ENCODE results near the gene SLC1A2.

The SLC1A2 gene

DNA sequence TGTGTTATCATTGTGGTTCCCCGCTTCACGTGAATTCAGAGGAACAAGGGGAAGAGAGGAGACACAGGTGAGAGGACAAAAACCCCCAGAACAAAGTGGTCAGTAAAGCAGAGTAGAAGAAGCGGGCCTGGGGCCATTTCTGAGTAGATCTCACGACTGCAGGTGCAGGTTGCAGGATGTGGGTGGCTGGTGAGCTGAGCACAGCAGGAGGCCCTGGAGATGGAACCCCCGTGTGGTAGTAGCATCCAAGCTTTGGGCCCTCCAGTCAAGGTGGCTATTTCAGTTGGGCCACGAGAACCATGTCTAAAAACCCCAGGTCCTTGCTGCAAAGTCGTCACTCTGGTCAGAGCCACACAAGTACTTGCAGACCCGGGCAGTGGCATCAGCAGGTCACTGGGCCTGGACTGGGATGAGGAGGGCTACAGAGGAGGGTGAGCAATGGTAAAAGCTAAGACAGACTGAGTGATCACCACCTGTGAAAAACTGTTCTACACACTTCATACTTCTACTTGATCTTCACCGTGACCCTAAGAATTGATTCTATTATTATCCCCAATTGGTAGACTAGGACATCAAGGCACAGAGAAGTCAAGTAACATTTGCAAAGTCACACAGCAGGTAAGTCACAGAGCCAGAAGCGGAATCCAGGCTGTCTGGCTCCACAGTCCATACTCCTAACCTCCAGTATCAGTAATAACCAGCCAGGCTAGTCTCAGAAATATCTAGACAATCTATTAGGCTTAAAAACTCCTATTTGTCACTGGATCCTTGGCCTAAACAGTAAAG lies 43.8 kb downstream of the SLC1A2 start:
- no peak for DNase-seq

DNA sequence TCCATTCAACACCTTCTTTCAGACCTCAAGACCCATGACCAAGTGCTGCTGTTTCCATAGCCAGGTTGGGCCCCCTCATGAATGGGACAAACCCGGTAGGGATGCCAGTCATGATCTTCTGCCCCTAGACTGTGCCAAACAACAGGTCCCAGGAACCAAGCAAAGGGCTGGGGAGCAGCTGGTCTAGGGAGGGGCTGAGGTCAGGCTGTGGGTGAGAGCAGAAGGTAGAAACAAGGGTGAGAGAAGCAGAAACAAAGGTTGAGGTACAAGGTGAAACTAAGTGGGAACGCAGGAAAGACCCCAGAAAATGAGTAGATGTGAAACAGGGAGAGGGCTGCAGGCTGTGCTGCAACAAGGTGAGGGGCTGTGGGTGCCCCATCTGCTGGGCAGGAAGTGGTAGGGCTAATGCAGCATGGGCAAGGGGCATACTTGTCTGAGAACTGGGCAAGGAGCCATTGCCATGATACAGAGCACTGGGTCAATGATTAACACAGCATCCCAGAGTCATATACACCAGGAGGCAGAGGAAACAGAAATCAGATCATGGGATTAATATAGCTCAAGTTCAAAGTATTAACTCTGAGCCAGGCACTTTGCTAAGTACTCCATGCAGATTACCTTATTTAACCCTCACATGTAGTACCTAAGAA lies 45.9 kb downstream of the SLC1A2 start:
- DNase-seq: no peak

DNA sequence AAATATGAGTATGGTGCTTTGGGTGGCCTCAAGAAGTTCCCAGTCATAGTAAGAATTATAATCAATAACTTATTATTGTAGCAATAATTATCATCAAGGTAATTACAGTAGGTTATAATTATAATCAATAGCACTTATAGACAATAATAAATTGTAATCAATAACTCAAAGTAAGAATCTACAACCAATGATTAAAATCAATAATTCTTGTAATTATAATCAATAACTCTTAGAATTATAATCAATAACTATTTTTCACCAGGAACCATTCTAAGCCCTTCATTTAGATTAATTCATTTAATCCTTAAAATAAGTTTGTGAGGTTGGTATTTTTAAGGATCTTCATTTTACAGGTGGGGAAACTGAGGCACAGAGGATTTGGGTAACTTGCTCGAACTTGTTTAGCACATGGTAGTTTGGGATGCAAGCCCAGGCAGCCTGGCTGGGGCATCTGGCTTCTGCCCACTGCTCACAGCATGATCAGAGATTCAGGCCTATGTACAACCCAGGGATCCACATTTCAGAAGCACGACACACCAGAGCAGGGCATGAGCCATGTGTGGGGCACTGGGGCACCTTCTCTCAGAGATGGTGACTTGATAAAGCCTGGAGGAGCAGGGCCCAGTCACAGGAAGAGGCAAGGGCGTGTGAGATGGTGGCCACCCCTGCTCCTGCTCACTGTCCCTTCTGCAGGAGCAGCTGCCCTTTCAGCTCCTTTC lies 46.6 kb downstream of the SLC1A2 start:
- no peak for DNase-seq

DNA sequence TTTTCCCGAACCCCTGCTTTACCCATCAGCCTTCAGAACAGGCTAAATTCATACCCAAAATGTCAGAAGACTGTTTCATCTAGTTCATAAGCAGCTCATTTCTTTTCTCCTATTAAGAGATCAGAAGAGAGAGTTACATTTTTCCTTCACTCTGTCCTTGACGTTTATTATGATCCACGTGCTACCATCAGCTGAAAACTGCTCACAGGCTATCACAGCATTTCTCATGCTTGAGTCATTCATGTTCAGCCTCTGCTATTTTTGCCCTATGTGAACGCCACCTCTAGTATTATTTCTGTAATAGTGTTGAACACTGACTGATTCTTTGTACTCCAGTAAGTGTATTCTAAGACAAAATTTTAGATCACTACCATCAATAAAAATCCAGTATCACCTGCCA lies 51.9 kb downstream of the SLC1A2 start:
- no peak for DNase-seq

DNA sequence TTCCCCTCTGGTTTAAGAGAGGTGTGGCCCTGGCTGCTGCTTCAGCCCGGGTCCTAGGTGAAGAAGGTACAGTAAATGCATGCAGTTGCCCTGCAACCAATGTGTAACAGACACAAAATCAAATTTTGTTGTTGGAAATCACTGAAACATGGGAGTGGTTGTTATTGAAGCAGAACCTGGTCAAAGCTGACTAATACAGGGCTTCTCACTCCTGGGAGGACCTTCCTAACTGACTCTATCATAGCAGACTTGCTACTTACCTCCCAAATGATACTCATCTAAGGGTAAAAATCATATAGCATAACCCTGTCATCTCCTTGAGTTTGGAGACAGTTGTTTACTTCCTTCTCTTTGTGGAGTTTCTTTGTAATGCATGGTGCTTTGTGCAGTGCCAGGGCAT lies 52.6 kb downstream of the SLC1A2 start:
- DNase-seq: no peak

DNA sequence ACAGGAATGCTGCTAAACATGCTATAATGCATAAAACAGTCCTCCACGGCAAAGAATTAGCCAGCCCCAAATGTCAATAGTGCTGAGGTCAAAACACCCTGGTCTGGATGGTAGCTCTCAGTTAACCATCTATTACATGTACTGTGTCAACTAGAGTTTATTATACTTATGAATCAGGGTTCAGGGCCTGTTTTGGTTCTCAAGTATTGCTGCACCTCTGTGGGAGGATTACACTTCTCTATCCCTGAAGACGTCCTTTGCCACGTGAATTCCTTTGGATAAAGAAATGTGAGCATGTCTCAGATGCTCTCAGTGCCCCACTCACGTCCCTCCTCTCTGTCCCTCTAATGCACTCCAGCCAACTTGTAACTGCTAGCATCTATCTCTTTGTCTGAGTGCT lies 53.4 kb downstream of the SLC1A2 start:
- no peak for DNase-seq

DNA sequence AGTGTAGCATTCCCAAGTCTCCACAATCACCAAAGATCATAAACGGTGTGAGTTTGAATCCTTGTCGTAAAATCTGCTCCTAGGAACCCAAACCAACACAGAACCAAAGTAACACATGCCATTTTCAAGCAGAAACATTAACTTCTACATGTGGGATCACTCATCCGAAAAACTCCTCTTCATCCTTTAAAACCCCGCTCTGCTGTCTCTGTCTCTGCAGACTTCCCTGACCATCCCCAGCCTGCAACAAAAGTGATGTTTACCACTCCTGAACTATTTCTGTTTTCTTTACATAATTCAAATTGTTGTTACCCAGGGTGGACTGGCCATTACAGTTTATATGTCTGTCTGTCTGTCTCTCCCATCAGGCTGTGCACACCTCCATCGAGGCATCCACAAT lies 54.0 kb downstream of the SLC1A2 start:
- no peak for DNase-seq

DNA sequence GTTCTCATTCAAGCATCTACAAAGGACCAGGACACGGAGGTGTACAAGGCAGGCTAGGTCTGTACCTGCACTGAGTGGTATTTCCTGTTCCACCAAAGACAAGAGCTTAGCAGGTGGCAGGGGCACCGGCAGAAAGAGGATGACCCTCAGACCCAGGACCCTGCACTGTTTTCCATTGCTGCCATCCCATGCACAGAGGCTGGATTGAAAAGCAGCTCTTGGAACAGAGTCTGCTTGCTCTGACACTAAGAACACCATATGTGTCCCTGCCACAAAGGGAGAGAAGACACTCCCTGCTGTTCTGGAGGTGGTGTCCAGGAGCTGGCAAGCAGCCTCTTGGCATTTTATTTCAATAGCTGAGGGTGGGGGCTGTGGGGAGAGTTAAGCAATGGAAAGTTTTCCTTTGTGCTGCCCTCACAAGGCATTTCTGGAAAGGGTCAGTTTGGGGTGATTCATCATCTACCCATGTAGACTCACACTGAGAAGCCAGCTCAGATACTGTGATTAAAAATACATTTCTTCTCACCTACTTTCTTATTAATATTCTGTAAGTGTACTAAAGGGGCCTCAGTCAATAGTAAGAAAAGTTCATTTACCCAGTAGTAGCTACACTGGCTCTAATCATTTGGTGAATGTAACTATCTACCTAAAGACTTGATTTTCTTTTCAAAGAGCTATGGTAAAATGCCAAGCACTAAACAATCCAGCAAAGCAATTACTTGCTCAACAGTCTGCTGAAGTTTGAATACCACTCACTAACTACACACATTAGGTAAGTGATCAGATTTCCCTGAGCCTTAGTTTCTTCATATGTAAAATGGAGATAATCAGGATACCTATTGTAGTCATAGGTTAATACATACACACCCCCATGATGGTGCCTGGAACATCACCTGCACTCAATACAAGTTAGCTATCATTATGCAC lies 55.2 kb downstream of the SLC1A2 start:
- no peak for DNase-seq

DNA sequence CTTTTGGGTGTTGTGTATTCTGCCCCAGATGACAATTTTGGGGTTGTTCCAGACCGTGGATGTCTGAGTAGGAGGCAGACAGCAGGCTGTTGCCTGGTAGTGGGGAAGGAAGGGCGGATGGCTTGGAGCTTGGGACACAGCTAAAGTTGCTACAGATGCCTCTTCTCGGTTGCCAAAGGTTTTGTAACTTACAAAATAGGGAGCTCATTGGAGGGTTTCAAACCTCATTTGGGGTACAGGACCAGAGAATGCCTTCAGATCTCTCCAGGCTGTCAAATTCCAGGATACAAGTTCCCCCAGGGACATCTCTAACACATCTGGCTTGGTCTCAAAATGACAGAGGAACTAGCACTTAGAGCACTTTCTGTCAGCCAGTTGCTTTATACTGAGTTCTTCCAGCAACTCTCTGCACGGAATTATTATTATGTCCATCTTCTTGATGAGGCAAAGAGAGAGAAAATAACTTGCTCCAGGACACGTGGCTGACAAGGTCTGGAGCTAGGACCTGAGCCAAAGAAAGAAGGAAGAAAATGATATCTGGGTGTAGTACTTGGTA lies 56.0 kb downstream of the SLC1A2 start:
- no peak for DNase-seq

DNA sequence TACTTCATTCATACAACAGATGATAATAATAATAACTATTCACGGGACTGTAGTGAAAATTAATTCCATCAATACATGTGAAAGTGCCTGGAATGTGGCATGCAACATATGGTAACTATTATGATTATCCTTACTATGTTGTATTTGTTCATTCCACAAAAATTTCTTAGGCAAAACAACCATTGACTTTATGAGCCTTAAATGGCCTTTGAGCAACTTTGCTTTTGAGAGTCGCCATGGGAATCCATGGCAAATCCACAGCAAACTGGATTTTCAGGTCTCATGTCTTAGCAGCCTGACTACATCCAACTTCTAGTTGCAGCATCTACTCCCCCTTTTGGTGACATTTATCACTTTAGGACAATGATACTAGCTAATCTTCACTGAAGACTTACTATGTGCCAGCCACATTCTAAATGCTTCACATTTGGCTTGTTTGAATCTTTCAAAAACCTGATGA lies 56.8 kb downstream of the SLC1A2 start:
- DNase-seq: no peak

DNA sequence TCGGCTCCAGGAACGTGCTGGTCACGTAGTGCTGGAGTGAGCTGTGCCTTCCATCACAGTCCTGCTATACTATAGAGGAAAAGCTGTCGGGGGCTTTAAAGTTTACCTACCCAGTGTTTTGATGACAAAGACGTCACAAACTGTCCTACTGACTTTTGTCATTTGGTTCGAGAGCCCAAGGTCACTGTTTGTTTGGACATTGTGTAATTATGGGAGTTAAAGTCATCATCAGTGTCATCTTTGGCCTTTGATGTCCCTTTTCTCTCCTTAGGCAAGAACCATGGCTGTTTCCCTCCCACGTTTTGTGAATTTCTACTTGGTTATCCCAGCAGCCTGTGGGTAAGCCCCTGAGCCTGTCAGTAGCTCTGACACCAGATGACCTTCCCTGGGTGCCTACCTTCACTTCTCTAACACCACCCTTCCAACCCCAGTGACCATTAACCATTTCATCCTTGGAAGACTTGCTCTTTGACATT lies 59.3 kb downstream of the SLC1A2 start:
- no peak for DNase-seq

DNA sequence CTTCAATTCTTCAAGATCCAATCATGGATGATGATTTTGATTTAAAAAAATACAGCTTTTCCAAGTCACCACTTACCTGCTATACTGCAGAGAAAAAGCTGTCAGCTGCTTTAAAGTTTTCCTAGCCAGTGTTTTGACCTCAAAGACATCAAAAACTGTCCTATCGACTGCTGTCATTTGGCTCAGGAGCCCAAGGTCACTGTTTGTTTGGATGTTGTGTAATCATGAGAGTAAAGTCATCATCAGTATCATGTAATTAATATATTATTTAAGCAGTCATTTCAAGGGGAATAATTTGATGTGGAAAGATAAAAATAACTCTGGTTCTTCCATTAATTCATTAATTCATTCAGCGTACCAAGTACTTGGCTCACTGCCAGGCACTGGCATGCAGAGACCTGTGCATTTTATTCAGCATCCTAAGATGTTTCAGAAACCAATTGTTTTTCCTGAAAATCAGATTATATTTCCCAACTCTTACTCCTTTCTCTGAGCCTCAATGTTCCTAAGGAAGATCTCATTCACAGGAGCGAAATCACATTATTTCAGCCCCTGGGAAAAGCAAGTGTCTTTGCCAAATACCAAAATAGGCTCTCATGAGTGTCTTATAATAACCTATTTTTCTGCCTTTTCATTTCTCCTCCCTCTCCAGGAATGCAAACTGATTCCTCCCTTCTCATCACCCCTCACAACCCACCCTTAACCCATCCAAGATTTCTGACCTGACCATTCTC lies 59.9 kb downstream of the SLC1A2 start:
- no peak for DNase-seq

DNA sequence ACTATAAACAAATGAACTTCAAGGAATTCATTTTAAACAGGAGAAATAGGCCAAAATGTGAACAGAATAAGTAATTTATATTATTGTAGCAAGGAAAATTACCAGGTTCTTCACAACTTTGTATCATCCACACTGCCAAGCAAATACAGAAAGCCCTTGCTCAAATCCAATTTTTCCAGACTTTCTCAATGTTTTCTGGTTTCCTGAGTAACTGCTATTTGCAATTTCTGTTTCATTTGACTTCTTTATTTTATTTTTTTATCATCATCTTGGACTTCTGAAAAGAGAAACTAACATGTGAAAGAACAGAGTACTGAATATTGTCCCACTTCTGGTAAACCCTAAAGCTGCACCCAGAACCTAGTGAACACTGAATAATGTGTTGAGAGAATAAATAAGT lies 61.0 kb downstream of the SLC1A2 start:
- DNase-seq: no peak

DNA sequence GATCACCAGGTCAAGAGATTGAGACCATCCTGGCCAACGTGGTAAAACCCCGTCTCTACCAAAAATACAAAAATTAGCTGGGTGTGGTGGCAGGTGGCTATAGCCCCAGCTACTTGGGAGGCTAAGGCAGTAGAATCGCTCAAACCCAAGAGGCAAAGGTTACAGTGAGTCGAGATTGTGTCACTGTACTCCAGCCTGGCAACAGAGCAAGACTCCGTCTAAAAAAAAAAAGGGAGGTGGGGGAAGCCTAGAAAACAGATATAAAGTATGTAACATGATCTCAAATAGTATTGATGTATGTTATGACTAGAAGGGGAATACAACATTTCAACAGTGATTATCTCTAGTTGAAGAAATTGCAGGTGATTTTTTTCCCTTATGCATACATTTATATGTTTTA lies 61.4 kb downstream of the SLC1A2 start:
- no peak for DNase-seq

DNA sequence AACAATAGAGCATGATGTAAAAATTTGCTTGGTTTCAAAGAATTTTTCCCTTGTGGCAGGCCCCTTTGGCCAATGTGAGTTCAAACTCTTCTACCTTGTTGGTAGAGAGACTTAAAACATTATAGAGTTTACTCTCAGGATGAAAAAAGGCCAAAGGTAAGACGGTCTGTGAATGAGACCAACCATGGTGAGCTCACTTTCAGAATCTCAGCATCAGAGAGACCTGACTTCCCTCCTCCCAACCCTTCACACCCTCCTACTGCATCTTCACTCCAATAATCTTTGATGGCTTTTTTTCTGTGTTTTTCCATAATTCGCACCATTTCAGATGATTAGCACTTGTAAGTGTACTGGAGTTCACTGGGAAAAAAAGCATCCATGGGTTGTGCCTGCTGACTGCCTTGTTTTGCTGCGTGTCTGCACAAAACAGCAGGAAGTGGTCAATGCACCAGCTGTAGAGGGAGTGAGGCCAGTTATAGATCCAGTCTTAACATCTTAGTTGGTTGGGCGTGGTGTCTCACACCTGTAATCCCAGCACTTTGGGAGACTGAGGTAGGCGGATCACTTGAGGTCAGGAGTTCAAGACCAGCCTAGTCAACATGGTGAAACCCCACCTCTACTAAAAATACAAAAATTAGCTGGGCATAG lies 64.1 kb downstream of the SLC1A2 start:
- no peak for DNase-seq

DNA sequence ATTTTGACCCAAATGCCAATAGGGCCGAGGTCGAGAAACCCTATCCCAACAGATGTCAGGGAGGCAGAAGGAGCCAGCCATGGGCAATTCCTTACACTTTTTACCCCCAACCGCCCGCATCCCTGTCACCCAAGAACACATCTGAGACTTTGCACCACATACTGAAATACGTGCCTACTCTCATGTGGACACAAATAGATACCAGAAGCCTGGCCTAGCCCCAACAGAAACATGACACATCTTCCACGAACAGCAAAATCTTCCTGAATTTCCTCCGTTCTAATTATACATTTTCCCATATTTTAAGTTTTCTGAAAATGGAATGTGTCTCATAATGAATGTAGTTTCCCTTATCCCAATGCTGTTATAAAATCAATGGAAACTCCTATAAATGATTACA lies 64.7 kb downstream of the SLC1A2 start:
- no peak for DNase-seq

DNA sequence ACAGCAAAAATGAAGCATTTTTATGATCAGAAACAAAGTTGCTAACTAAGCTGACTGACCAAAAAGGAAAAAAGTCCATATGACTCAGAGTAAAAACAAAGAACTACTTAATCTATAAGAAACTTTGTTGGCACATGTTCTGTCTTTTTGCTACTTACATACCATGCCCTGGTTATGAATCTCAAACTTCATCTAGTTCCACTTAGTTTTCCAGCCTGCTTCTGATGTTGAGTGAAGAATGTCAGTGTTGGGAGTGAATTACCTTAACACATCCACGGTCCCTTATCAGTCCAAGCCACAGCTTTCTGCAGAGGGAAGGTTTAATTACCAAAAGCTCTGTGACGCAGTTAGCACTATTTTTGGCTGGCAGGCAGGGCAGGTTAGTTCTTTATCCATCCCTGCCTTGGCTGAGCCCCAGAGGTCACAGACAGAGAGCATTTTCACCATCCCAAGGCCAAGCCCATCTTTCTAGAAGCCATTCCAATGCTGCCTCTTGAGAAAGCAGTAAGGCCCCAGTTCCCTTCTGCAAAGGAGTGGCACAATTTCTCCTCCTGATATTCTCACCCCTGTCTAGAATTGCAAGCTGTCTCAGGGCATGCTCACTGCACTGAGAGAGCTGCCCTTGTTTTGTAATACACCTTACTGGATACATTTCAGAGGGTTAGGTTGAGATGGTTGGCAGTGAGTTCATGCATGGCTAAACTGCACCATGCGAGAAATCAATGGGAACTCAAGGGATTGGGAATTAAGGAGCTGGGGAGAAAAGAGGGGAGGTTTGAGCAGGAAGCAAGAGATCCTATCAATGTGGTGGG lies 67.1 kb downstream of the SLC1A2 start:
- no peak for DNase-seq

DNA sequence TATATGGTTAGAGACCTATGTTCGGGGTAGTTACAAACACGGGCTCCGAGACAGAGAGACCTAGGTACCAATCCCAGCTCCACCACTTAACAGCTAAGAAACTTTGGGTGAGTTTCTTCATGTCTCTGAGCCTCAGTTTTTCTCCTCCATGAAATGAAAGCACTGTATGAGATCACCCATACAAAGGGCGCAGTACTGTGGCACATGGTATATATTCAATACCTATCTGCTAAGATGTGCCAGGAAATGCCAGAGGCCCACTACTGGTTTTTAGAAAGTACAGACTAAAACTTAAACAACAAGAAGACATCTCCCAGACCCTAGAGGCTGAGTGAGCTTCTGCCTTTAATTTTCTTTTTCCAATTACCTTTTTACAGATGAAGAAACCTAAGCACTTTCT lies 69.5 kb downstream of the SLC1A2 start:
- no peak for DNase-seq

DNA sequence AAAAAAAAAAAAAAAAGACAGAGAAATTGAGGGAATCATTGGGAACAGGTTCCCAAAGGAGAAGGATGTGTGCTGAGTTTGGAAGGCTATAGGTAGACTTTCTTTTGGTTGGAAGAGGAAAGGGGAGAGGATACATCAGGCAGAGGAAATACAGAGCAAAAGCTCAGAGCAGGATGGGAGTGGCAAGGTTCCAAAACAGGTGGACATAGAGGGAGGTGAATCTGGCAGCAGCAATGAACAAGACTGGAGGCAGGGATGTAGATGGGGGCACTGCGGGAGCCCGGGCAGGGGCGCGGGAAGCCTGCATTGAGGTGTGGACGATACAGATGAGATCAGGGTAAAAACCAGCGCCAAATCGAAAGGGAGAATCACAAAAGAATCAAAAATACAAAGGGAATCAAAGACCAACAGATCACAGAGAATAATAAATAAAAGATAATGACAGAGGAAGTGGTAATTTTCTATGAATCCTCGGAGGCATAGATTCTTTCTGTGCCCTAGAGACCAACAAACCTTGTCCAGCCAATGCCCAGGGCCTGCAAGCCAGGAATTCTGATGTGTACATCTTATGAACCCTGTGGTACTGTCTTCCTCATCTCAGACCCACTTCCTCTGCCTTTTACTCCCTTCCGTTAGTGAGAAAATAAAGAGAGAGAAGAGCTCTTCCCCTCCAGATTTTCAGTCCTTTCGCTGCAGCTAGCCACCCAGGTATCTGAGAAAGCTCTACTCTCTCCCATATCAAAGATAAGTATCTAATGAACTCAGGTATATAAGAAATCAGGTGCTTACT lies 70.3 kb downstream of the SLC1A2 start:
- no peak for DNase-seq
